ENCODE data around the gene AACS. TPM values are rescaled to one million over a fixed set of nuclear protein-coding genes. Genes with fewer than 3 reads are reported as not detected.
"Not testable (repeated sequence)": the region's sequence is repeated elsewhere in the genome, so short reads cannot be mapped to it uniquely, and the experiment has no call there.

AACS gene
- total RNA-seq, 2 experiments from 2014 or later: 10.8 to 11.7 TPM

DNA sequence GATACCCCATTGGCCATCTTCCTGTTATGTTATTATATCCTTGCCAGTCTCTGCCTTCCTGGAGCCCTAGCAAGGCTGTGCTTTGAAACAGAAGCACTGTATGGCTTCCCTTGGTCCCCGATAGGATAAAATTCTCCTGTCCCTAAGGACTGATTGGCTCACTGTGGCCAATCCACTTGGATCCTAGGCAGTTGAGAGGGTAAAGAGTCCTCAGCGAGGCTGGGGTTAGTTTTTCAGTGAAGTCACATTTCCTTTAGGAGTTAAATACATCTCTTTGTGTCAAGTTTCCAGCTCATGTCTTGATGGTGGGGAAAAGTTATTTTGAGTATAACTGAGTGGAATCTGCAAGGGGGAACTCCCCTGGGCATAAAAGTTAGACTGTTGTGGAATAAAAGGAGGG lies 7.3 kb downstream of the AACS start:
- no peak overlapping the region for H3K27ac ChIP-seq (ENCODE audit: low read depth in 1 of 2, low read length in 2 of 2)
- H3K9me3 ChIP-seq (ENCODE audit: control insufficient read depth in 1 of 2, insufficient read depth in 1 of 2, low read length in 2 of 2): no peaks in the 10 kb centered on the region
- peaks cover 9% of the 10 kb centered on the region for H3K36me3 ChIP-seq (ENCODE audit: insufficient read depth, low read length)
- no peak for DNase-seq
- peaks cover 23% of the 10 kb centered on the region for H3K36me3 Mint-ChIP-seq (ENCODE audit: low read depth)
- H3K4me3 Mint-ChIP-seq: no peak overlapping the region
- no peaks in the 10 kb centered on the region for H3K4me1 Mint-ChIP-seq (ENCODE audit: low read depth)
- no peaks in the 10 kb centered on the region for H3K9me3 Mint-ChIP-seq
- POLR2A ChIA-PET: no interaction called here
- CTCF ChIA-PET: no interaction called here
- no peaks in the 10 kb centered on the region for H3K27me3 Mint-ChIP-seq
- no peak overlapping the region for H3K4me3 ChIP-seq (ENCODE audit: low read length)
- TF ChIP-seq, protein P1, sequence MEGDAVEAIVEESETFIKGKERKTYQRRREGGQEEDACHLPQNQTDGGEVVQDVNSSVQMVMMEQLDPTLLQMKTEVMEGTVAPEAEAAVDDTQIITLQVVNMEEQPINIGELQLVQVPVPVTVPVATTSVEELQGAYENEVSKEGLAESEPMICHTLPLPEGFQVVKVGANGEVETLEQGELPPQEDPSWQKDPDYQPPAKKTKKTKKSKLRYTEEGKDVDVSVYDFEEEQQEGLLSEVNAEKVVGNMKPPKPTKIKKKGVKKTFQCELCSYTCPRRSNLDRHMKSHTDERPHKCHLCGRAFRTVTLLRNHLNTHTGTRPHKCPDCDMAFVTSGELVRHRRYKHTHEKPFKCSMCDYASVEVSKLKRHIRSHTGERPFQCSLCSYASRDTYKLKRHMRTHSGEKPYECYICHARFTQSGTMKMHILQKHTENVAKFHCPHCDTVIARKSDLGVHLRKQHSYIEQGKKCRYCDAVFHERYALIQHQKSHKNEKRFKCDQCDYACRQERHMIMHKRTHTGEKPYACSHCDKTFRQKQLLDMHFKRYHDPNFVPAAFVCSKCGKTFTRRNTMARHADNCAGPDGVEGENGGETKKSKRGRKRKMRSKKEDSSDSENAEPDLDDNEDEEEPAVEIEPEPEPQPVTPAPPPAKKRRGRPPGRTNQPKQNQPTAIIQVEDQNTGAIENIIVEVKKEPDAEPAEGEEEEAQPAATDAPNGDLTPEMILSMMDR (IDR thresholded peaks at IDR 0.05): no peak
- no peaks in the 10 kb centered on the region for H3K27me3 ChIP-seq (ENCODE audit: control insufficient read depth in 1 of 2, insufficient read depth in 2 of 2, low read length in 2 of 2)
- no peaks in the 10 kb centered on the region for H3K4me1 ChIP-seq (ENCODE audit: insufficient read depth, low read length)
- H3K27ac Mint-ChIP-seq: no peak overlapping the region
- intact Hi-C loops (cut with DNase I, micrococcal nuclease): no loop called here
- ATAC-seq (ENCODE audit: poor library complexity): no peak

DNA sequence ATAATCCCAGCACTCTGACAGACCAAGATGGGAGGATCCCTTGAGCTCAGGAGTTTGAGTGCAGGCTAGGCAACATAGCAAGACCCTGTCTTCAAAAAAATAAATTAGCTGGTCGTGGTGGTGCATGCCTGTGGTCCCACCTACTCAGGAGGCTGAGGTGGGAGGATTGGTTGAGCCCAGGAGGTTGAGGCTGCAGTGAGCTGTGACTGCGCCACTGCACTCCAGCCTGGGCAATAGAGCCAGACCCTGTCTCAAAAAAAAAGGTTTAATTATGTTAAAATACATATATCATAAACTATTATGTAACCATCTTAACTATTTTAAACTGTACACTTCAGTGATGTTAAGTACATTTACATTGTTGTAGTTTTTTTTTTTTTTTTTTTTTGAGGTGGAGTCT lies 9.1 kb downstream of the AACS start:
- DNase-seq; H3K4me3 Mint-ChIP-seq; CTCF ChIA-PET; H3K9me3 Mint-ChIP-seq; ATAC-seq (ENCODE audit: poor library complexity); H3K4me1 ChIP-seq (ENCODE audit: insufficient read depth, low read length); H3K27me3 ChIP-seq (ENCODE audit: control insufficient read depth in 1 of 2, insufficient read depth in 2 of 2, low read length in 2 of 2); H3K9me3 ChIP-seq (ENCODE audit: control insufficient read depth in 1 of 2, insufficient read depth in 1 of 2, low read length in 2 of 2); H3K4me3 ChIP-seq (ENCODE audit: low read length); H3K36me3 ChIP-seq (ENCODE audit: insufficient read depth, low read length); H3K27ac Mint-ChIP-seq; H3K4me1 Mint-ChIP-seq (ENCODE audit: low read depth); intact Hi-C loops (cut with DNase I, micrococcal nuclease); POLR2A ChIA-PET; H3K27me3 Mint-ChIP-seq; H3K27ac ChIP-seq (ENCODE audit: low read depth in 1 of 2, low read length in 2 of 2): not testable (repeated sequence)
- H3K36me3 Mint-ChIP-seq (ENCODE audit: low read depth): peaks cover 33% of the 10 kb centered on the region

DNA sequence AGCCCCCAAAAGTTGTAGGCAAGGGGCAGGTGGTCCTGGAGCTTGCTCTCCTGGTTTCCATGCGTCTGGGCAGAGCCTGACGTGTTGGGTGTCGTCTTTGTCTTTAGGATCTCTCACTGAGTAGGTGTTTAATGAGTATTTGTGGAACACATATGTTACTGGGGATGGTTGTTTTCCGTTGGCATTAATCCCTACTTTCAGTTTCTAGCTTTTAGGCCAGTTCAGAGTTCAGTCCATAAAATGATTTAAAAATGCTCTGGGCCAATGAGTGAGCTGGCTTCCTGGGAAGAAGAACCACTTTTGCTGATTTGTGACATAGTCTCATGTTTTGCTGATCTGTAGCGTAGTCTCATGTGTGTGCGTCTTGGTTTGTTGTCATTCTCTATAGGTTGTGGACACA lies 10.9 kb downstream of the AACS start:
- Histone ChIP-seq H3K4me1 (ENCODE audit: insufficient read depth, low read length) (no peaks in the 10 kb centered on the region), H3K27ac (ENCODE audit: low read depth in 1 of 2, low read length in 2 of 2) (no peak overlapping the region), H3K36me3 (ENCODE audit: insufficient read depth, low read length) (peaks cover 12% of the 10 kb centered on the region), H3K27me3 (ENCODE audit: control insufficient read depth in 1 of 2, insufficient read depth in 2 of 2, low read length in 2 of 2) (no peaks in the 10 kb centered on the region), H3K9me3 (ENCODE audit: control insufficient read depth in 1 of 2, insufficient read depth in 1 of 2, low read length in 2 of 2) (no peaks in the 10 kb centered on the region), H3K4me3 (ENCODE audit: low read length) (no peak overlapping the region)
- TF ChIP-seq, protein P1 (IDR thresholded peaks at IDR 0.05): no peak
- no peaks in the 10 kb centered on the region for H3K27me3 Mint-ChIP-seq
- intact Hi-C loops (cut with DNase I, micrococcal nuclease): no loop called here
- no peaks in the 10 kb centered on the region for H3K4me1 Mint-ChIP-seq (ENCODE audit: low read depth)
- H3K36me3 Mint-ChIP-seq (ENCODE audit: low read depth): peaks cover 44% of the 10 kb centered on the region
- POLR2A ChIA-PET: no interaction called here
- no peaks in the 10 kb centered on the region for H3K9me3 Mint-ChIP-seq
- CTCF ChIA-PET: no interaction called here
- ATAC-seq (ENCODE audit: poor library complexity) (no peak), DNase-seq (no peak)
- H3K4me3 Mint-ChIP-seq: no peak overlapping the region
- no peak overlapping the region for H3K27ac Mint-ChIP-seq

DNA sequence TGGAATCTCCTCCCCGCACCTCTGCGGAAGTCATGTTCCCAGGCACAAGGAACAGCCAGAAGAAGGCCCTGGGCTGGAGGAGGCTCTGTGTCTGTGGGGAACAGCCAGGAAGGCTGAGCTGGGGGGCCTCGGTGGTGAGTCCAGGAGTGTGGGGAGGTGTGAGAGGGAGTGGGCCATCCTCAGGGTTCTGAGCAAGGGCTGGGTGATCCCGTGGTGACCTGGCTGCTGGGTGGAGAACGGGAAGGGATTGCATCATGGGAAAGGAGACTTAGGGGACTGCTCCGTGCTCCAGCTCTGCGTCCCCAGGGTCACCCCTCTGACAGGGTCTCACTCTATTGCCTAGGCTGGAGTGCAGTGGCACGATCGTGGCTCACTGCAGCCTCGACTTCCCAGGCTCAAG lies 13.8 kb downstream of the AACS start:
- Histone ChIP-seq H3K36me3 (ENCODE audit: insufficient read depth, low read length) (peaks cover 12% of the 10 kb centered on the region), H3K4me1 (ENCODE audit: insufficient read depth, low read length) (no peaks in the 10 kb centered on the region), H3K27me3 (ENCODE audit: control insufficient read depth in 1 of 2, insufficient read depth in 2 of 2, low read length in 2 of 2) (no peaks in the 10 kb centered on the region), H3K9me3 (ENCODE audit: control insufficient read depth in 1 of 2, insufficient read depth in 1 of 2, low read length in 2 of 2) (no peaks in the 10 kb centered on the region), H3K4me3 (ENCODE audit: low read length) (no peak overlapping the region), H3K27ac (ENCODE audit: low read depth in 1 of 2, low read length in 2 of 2) (no peak overlapping the region)
- ChIA-PET CTCF (no interaction called here), POLR2A (no interaction called here)
- Mint-ChIP-seq H3K27me3 (no peaks in the 10 kb centered on the region), H3K36me3 (ENCODE audit: low read depth) (peaks cover 48% of the 10 kb centered on the region), H3K9me3 (no peaks in the 10 kb centered on the region), H3K4me1 (ENCODE audit: low read depth) (no peaks in the 10 kb centered on the region), H3K4me3 (no peak overlapping the region), H3K27ac (no peak overlapping the region)
- intact Hi-C loops (cut with DNase I, micrococcal nuclease): no loop called here
- no peak for ATAC-seq (ENCODE audit: poor library complexity)
- DNase-seq: no peak
- TF ChIP-seq, protein P1 (IDR thresholded peaks at IDR 0.05): no peak
